Lung microvascular endothelial cell (primary cell): ENCODE data around the gene TNNI3. TPM values are rescaled to one million over a fixed set of nuclear protein-coding genes. Genes with fewer than 3 reads are reported as not detected.
"Not testable (repeated sequence)": the region's sequence is repeated elsewhere in the genome, so short reads cannot be mapped to it uniquely, and the experiment has no call there.

ENCODE experiments used
- DNase-seq, 2 donors: peaks; one replicate each; pipeline versions ENCODE4 v3.0.0 to v3.0.0-alpha.2; 2010; ENCODE audit warnings: low read depth in 2 of 2
- total RNA-seq: library from RNA; depleted of rRNA; stranded (reverse); fragments of >200 nt; gene quantifications from 2 replicates; pipeline ENCODE4 v1.2.1, GENCODE V29; 2014

The TNNI3 gene
- total RNA-seq, 1 donor from 2014 or later: not detected

DNA sequence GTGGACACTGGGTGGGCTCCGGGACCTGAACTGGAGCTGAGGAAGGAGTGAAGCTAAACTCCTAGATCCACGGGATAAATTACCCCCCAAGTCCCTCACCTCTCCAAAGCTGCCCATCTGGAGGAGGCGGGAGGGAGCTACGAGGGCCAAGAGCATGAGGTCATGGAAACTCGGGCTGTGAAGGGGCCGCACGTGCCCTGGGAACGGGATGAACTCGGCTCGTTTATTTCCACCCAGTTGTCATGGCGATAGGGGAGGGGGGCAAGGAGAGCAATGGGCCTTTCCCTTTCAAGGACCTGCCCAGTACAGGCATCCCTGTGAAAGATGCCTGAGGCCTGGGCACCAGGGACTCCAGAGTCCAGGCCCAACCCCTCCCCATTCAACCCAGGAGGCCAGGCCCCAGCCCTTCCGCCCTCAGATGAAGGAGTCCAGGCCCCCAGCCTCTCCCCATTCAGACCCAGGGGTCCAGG, 43.9 kb downstream of the TNNI3 start:
- peak; percentile 95 for DNase-seq

GRCh38 chr19:55112777-55113569, 44.6 kb downstream of the TNNI3 start:
- DNase-seq: no peak

GRCh38 chr19:55112246-55112776, 45.2 kb downstream of the TNNI3 start:
- no peak for DNase-seq

GRCh38 chr19:55111238-55111831, 46.2 kb downstream of the TNNI3 start:
- DNase-seq: no peak

- DNase-seq: no peak
Measured at GRCh38 chr19:55109527-55110291, 47.8 kb downstream of the TNNI3 start.

GRCh38 chr19:55107252-55107651, 50.3 kb downstream of the TNNI3 start:
- not testable (repeated sequence) for DNase-seq

GRCh38 chr19:55106591-55106990, 50.9 kb downstream of the TNNI3 start:
- DNase-seq: no peak

- DNase-seq: no peak
Measured at GRCh38 chr19:55105237-55105636, 52.3 kb downstream of the TNNI3 start.

DNA sequence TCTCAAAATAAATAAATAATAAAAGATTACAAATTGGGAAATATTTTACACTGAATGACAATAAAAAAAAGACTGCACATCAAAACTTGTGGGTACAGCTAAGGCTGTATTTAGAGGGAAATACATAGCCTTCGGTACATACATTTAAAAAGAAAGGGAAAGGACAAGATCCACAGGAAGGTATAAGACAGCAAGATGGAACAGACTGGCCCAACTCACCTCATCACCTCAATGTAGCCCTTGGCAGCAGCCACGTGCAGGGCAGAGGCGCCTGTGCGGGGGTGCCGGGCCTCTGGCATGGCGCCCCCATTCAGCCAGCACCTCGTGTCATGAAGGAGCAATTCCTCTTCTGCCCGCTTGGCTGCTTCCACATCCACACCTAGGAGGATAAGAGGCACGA, 54.3 kb downstream of the TNNI3 start:
- no peak for DNase-seq

Other genes with a start within 250 kb of the TNNI3 start
- gene NLRP7, start 210.2 kb downstream of the TNNI3 start, total RNA-seq: not detected in 2 replicates
- gene NLRP2, start 191.4 kb downstream of the TNNI3 start, total RNA-seq: 0.22 and 2.6 TPM in 2 replicates
- not detected in 2 replicates for gene GP6, start 119.5 kb downstream of the TNNI3 start, total RNA-seq
- 10.2 and 19.0 TPM in 2 replicates for gene RDH13, start 94.6 kb downstream of the TNNI3 start, total RNA-seq
- gene EPS8L1, start 81.9 kb downstream of the TNNI3 start, total RNA-seq: 9.9 and 12.0 TPM in 2 replicates
- gene PPP1R12C, start 40.1 kb downstream of the TNNI3 start, total RNA-seq: 18.1 and 25.8 TPM in 2 replicates
- 1.7 TPM in 1 of 2 replicates, not detected in the other for gene TNNT1, start 8.5 kb downstream of the TNNI3 start, total RNA-seq
- 0.22 and 0.40 TPM in 2 replicates for gene DNAAF3, start 8.9 kb upstream of the TNNI3 start, total RNA-seq
- gene SYT5, start 22.6 kb upstream of the TNNI3 start, total RNA-seq: not detected in 2 replicates
- gene PTPRH, start 51.8 kb upstream of the TNNI3 start, total RNA-seq: under 0.01 TPM in 2 replicates
- 0.44 and 0.99 TPM in 2 replicates for gene TMEM86B, start 71.0 kb upstream of the TNNI3 start, total RNA-seq
- gene PPP6R1, start 101.3 kb upstream of the TNNI3 start, total RNA-seq: 16.1 and 24.8 TPM in 2 replicates
- 17.2 and 19.0 TPM in 2 replicates for gene HSPBP1, start 122.4 kb upstream of the TNNI3 start, total RNA-seq
- gene BRSK1, start 126.3 kb upstream of the TNNI3 start, total RNA-seq: under 0.01 and 1.2 TPM in 2 replicates
- not detected in 2 replicates for gene TMEM150B, start 167.6 kb upstream of the TNNI3 start, total RNA-seq
- 2.2 and 3.0 TPM in 2 replicates for gene KMT5C, start 182.1 kb upstream of the TNNI3 start, total RNA-seq
- gene COX6B2, start 197.0 kb upstream of the TNNI3 start, total RNA-seq: not detected in 2 replicates
- not detected in 2 replicates for gene GARIN5B, start 205.5 kb upstream of the TNNI3 start, total RNA-seq
- under 0.01 TPM in 1 of 2 replicates, not detected in the other for gene IL11, start 212.7 kb upstream of the TNNI3 start, total RNA-seq
- gene TMEM190, start 219.1 kb upstream of the TNNI3 start, total RNA-seq: not detected in 2 replicates
- gene TMEM238, start 226.6 kb upstream of the TNNI3 start, total RNA-seq: 0.22 and 0.40 TPM in 2 replicates
- gene RPL28, start 228.2 kb upstream of the TNNI3 start, total RNA-seq: 118 and 119 TPM in 2 replicates